HG02642 (cell line): Measurements from ENCODE around the gene PEX7.
"Not testable (repeated sequence)": the region's sequence is repeated elsewhere in the genome, so short reads cannot be mapped to it uniquely, and the experiment has no call there.

ENCODE experiments used
- ATAC-seq: cut with Tn5 transposase; IDR thresholded peaks from one replicate; pipeline ENCODE4 v1.9.1; 2021; ENCODE audit warnings: mild to moderate bottlenecking; ENCODE audit not compliant: unreplicated experiment, poor library complexity

Gene PEX7

DNA sequence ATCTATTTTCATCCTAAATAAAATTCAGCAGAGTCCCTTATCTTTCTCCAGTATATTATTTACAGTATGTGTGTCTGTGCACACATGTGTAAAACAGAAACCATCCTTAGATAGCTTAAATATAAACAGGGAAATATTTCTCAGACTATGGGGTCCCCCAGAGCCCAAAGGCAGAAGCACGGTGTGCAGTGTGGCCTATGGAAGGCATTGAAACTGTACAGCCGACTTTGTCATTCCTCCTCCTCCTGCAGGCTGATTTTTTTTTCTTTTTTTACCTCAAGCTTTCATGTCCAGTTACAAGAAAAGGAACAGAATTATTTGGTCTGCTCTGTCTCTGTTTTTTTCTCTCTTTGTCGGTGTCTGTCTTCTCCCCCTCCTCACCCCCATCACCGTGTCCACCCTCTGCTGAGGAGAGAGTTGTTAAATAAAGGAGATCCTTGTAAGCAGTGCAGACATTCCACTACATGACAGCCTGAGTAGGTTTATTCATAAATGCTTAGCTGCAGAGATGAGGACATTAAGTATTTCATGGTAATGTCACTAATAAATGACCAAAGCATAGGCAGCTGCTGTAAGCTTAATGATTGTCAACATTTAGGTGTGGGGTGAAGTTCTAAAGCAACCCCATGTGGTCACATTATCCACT, 67.9 kb downstream of the PEX7 start:
- ATAC-seq: no peak

GRCh38 chr6:136890986-136891385, 68.6 kb downstream of the PEX7 start:
- ATAC-seq: no peak

DNA sequence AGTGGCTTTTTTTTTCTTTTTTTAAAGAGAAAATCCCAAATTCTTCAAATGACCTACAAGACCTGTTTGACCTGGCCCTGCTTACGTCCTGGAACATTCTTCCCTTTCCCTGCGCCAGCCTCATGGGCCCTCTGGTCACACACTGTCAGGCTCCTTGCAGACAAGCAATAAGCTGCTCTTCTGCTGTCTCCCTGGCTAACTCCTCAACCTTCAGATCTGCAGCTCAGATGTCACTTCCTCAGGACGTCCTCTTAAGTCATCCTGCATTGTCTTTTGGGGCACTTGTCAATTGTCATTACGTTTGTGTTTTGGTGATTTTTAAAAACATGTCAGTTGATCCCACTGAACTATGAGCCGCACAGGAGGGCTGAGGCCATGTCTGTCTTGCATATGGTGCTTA, 70.8 kb downstream of the PEX7 start:
- ATAC-seq: no peak

DNA sequence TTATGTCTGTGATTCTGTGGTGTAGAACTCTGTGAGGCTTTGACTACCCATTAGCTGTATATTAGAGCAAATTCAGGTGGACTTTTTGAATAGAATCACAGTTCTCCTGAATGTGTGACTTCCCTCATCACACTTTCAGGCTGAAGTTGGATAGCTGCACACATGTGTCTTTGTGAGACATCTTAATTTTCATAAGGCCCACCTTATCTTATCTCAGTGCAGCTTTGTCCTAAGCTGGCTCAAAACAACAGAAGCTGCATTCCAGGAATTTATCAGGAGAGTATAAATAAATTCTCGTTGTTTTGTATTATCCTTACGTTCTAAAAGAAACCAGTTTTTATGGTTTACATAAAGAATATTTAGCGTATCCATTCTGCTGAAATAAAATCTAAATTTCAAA, 73.5 kb downstream of the PEX7 start:
- no peak for ATAC-seq

- no peak for ATAC-seq
Measured at GRCh38 chr6:136897071-136897470, 74.7 kb downstream of the PEX7 start.

GRCh38 chr6:136901212-136901784, 78.9 kb downstream of the PEX7 start:
- no peak for ATAC-seq

DNA sequence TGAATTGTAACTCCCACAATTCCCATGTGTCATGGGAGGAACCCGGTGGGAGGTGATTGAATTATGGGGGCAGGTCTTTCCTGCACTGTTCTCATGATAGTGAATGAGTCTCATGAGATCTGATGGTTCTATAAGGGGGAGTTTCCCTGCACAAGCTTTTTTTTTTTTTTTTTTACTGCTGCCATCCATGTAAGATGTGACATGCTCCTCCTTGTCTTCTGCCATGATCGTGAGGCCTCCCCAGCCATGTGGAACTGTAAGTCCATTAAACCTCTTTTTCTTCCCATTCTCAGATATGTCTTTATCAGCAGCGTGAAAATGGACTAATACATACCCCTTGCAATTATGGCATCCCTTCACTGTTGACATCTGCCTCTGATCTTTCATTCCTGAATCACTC, 82.1 kb downstream of the PEX7 start:
- ATAC-seq: not testable (repeated sequence)

GRCh38 chr6:136914947-136915346, 92.6 kb downstream of the PEX7 start:
- ATAC-seq: no peak

DNA sequence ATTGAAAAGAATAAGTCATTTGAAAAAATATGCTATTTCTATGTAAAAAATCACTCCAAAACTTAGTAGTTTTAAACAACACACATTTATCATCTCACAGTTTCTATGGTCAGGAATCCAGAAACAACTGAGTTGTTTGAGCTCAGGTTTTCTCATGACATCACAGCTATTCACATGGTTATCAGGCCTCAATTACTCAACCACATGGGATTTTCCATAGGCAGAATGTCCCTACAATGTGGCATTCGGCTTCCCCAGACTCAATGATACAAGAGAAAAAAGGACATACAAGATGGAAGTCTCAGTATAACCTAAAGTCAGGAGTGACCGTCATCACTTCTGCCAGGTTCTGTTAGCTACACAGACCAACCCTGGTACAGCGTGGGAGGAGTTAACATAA, 96.3 kb downstream of the PEX7 start:
- ATAC-seq: no peak

DNA sequence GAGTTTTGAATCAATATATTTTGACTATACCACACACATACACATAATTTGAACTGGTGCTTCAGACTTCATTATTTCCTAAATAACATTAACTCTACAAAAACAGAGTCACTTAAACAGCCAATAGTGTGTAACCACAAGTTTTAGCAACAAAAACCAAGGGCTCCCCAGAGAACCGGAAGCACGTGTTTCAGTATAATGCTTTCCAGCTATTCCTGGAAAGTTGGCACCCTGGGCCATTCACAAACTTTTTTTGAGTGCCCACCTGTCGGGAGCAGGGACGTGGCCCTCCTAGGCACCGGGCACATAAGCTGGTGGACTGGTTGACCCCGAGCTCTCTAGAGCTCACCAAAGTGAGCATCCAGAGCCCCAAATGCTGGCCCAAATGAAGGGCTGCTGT, 97.8 kb downstream of the PEX7 start:
- no peak for ATAC-seq

DNA sequence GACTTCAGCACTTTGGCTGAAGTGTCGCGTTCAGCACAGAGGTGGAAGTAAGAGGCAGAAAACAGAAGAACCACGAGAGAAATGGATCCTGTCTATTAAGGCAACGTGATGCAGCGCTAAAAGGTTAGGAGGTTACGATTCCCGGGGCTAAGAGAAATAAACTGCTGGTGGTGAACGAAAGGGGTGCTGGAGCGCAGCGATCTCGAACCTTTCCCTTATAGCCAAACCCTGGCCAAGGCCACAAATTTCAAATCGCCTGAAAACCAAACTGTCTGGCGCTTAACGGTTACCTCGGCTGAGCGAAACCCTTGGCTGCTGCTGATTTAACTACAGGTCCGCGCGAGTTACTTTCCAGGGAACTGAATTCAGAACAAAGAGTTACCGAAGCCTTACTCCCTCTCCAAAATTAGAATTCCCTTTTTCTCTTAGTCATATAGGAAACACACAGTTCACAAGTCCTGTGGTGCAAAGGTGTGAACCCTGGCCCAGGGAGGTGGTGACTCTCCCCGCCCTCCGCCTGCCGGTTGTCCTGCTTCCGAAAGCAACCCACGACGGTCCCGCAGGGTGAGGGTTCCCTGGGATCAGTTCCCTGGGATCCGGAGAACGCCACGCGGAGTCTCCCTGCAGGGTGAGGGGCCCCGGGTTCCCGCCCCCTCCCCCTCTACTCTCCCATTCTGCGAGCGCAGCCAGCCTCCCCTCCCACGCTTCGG, 98.4 kb downstream of the PEX7 start:
- no peak for ATAC-seq

DNA sequence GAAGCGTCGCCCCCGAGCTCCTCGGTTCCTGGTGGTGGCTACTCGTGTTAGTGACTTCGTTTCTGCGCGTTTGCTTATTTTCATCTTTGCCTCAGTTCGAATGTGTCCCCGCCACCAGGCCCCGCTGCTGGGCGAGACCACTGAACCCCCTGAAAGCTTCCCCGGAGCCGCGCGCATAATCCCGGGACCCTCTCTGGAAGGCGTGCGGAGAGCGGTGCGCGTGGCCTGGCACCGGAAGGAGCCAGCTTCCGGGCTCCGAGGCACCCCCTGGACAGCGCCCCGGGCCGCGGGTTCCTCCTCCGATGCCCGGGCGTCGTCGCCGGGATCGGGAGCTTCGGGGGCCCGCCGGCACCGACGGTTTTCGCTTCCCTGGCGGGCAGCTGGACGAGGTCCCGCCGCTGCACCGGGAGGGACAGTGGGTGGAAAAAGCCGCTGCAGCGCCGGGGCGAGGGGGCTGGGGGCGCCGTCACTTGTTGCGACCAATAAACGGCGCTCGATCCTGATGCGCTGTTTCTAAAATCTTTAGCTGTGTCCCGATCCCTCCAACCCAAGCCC, 99.1 kb downstream of the PEX7 start:
- no peak for ATAC-seq

DNA sequence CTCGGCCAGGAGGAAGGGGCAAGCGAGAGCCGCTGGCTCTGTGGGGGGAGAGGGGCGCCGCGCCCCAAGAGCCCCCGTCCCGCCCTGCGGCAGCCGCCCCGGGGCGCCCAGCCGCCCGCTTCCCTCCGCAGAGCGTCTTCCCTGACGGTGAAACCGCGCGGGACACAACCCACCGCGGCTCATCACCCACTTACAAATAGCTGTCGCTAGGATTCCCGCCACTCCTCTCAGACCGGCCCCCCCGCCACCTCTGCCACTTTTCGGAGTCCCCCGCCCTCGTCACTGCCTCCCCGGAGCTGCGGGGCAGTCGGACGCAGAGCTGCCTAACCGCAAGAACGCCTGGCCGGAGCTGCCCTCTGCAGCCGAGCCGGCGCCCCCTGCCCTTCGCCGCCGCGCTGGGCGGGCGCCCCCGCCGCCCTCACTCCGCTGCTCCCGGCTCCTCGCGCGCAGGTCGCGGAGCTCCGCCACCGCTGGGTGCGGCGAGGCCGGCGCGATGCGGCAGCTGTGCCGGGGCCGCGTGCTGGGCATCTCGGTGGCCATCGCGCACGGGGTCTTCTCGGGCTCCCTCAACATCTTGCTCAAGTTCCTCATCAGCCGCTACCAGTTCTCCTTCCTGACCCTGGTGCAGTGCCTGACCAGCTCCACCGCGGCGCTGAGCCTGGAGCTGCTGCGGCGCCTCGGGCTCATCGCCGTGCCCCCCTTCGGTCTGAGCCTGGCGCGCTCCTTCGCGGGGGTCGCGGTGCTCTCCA, 99.7 kb downstream of the PEX7 start, which contains the start of gene SLC35D3:
SLC35D3 (plus strand) TSS at position 366 of the 749 bp plus-strand sequence; CDS start at position 494, 128 bp downstream.
- no peak for ATAC-seq

GRCh38 chr6:136922685-136923006, 100.3 kb downstream of the PEX7 start:
- ATAC-seq: no peak

DNA sequence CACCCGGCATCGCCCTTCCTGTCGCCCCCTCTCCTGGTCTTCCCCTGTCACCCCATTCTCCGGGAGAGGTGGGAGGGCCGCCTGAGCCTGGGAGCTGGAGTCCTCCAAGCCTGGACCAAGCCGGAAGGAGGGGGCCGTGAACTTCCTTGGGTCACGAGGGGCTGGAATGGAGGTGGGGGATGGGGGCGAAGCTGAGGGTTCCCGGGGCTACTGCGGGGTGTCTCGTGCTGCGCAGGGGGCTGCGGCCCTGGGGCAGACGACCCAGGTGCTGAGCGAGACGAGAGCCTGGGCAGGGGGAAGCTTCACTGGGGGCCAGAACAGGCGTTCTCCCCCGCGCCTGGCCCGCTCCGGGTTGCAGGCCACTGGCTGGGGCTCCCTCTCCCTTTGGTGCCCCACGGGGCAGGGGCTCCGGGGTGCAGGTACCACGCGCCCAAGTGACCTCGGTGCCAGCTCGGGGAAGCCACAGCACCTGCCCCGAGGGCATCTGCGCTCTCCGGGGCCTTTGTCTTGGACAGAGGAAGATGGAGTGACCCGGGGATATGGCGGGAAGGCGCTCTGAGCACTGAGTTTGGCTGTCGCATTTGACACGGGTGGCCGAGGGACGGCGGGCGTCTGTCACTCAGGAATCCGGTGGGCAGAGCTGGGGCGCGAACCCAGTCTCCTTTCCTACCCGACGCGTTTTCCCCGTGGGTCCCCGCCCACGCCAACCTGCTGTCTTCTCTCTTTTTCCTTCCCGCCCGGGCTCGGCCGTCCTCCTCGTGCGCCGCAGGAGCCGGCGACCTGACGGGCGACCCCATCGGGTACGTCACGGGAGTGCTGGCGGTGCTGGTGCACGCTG, 100.9 kb downstream of the PEX7 start:
- no peak for ATAC-seq

DNA sequence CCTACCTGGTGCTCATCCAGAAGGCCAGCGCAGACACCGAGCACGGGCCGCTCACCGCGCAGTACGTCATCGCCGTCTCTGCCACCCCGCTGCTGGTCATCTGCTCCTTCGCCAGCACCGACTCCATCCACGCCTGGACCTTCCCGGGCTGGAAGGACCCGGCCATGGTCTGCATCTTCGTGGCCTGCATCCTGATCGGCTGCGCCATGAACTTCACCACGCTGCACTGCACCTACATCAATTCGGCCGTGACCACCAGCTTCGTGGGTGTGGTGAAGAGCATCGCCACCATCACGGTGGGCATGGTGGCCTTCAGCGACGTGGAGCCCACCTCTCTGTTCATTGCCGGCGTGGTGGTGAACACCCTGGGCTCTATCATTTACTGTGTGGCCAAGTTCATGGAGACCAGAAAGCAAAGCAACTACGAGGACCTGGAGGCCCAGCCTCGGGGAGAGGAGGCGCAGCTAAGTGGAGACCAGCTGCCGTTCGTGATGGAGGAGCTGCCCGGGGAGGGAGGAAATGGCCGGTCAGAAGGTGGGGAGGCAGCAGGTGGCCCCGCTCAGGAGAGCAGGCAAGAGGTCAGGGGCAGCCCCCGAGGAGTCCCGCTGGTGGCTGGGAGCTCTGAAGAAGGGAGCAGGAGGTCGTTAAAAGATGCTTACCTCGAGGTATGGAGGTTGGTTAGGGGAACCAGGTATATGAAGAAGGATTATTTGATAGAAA, 101.7 kb downstream of the PEX7 start:
- ATAC-seq: no peak

DNA sequence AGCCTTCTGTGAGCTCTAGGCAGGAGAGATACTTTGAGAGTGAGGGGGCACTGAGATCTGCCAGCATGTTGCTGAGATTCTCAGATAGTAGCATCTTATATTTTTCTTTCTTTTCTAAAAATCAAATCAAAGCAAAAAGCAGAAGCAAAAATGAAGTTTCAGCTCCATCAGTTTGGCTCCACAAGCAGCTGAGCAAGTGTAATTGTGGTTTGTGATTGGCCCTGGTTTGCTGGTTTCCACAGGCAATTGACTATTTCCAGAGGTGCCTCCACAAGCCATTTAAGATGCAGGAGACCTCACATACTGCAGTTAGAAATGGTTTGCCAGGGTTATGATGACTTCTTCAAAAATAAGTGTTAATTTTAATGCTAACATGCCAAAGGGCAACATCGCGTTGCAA, 104.0 kb downstream of the PEX7 start:
- no peak for ATAC-seq

GRCh38 chr6:136927292-136927691, 104.9 kb downstream of the PEX7 start:
- peak; percentile 43 for ATAC-seq

DNA sequence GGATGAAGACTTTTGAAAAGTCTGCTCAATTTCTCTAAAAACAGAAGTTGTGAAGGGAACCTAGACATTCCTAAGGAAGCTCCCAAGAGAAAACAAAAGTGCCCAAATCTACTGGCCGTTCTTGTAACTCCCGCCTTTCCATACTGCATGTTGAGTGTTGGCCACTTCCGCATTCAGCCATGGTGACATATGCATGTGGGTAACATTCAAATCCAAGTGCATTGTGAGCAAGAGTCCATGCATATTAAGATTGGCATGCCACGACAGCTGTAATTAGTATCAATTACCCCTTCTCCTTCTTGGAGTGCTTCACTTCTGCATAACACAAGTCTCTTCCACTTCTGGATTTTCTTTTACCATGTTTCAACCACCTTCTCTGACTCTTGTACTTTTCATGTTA, 108.1 kb downstream of the PEX7 start:
- no peak for ATAC-seq
